Measurements from ENCODE around the gene PACC1.

The PACC1 gene

GRCh38 chr1:212414328-212415106 is at the start of gene PACC1:
TSS of gene PACC1 (minus strand) at chr1:212414886. CDS start at chr1:212414757, 129 bp downstream.
- TF ChIP-seq, protein P1, sequence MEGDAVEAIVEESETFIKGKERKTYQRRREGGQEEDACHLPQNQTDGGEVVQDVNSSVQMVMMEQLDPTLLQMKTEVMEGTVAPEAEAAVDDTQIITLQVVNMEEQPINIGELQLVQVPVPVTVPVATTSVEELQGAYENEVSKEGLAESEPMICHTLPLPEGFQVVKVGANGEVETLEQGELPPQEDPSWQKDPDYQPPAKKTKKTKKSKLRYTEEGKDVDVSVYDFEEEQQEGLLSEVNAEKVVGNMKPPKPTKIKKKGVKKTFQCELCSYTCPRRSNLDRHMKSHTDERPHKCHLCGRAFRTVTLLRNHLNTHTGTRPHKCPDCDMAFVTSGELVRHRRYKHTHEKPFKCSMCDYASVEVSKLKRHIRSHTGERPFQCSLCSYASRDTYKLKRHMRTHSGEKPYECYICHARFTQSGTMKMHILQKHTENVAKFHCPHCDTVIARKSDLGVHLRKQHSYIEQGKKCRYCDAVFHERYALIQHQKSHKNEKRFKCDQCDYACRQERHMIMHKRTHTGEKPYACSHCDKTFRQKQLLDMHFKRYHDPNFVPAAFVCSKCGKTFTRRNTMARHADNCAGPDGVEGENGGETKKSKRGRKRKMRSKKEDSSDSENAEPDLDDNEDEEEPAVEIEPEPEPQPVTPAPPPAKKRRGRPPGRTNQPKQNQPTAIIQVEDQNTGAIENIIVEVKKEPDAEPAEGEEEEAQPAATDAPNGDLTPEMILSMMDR (IDR thresholded peaks at IDR 0.05; ENCODE audit: low read length, missing control alignments): no peak
- H3K4me3 ChIP-seq (replicated peaks; ENCODE audit: low read depth, low read length): peak within 1 kb of the TSS; percentile 91
- DNase-seq (ENCODE audit: low read depth): peak; percentile 84

DNA sequence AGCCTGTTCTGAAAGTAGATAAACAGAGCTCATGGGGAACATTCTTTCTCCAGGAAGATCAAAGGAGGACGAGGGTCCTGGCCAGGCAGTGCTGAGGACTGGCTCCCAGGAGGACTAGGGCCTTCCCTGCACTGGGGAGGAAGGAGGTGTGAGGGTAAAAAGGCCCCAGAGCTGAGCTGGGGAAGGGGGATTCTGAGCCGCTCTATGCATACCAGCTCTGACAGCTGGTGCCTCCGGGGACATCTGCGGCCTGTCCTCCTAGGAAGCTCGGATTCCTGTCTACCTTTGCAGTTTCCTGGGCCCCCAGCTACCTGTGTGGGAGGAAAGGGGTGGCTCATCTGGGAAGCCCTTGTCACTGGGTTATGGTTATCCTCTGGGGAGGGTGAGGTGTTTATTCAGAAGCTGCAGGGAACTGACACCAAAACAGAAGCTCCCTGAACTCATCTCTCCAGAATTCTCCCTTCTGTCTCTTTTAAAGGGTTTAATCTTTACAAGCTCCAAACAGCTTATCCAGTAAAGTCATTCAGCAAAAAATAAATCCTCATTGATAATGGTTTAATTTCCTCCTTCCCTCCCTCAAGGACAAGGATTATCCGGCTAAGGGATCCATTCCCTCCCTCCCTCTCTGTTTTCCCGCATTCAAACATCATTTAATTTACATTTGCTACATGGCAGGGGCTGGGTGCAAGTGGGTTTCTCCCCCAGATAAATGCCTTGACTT is 49.0 kb upstream of the PACC1 start:
- no peak overlapping the region for H3K4me3 ChIP-seq (replicated peaks; ENCODE audit: low read depth, low read length)
- TF ChIP-seq, protein P1 (IDR thresholded peaks at IDR 0.05; ENCODE audit: low read length, missing control alignments): no peak
- DNase-seq (ENCODE audit: low read depth): no peak

DNA sequence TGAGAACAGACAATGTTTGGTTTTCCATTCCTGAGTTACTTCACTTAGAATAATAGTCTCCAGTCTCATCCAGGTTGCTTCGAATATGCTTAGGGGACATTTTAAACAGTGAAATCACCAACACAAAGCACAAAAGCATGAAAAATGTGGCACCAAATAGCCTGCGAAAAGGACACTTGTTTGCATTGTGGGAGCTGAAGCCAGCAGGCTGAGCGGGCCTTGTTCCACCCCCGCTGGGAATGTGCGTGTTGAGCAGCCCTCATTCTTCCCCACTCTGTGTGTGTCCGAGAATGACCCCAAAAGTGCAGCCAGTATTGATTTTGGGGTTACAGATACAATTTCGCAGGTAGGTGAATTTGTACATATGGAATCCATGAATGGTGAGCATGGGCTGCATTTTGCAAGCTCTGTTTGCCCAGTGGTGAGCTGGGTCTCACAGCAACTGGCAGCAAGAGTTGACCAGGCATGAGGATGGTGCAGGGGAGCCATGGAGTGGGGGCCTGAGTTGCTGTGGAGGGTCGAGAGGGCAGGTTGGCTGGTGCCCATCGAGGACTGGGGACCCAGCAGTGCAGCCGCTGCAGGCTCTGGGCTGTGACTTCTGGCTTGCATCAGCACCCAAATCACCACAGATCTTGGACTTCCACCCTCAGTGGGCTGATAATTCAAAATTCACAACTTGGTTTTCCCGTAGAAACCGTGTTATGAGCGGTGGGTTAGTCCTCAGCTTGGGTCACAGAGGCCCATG is 47.4 kb upstream of the PACC1 start:
- H3K4me3 ChIP-seq (replicated peaks; ENCODE audit: low read depth, low read length): no peak overlapping the region
- TF ChIP-seq, protein P1 (IDR thresholded peaks at IDR 0.05; ENCODE audit: low read length, missing control alignments): no peak
- no peak for DNase-seq (ENCODE audit: low read depth)

DNA sequence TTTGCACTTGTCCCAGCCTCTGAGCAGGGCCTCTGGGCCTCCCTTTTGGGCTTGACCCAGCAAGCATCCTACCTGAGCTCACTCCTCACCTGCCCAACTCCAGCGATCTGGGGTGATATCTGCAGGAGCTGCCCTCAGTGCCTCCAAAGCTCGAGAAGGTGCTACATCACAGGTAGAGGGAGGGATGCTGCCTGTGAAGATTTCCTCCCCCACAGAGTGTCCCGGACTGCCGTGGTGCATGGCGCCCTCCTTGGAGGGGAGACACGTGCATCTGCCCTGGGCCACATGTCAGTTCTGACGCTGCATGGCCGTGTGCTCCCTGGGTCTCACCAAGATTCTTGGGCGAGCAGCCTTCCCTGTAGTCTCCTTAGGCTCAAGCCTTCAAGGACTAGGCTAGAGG is 45.7 kb upstream of the PACC1 start:
- no peak overlapping the region for H3K4me3 ChIP-seq (replicated peaks; ENCODE audit: low read depth, low read length)
- TF ChIP-seq, protein P1 (IDR thresholded peaks at IDR 0.05; ENCODE audit: low read length, missing control alignments): no peak
- DNase-seq (ENCODE audit: low read depth): no peak

DNA sequence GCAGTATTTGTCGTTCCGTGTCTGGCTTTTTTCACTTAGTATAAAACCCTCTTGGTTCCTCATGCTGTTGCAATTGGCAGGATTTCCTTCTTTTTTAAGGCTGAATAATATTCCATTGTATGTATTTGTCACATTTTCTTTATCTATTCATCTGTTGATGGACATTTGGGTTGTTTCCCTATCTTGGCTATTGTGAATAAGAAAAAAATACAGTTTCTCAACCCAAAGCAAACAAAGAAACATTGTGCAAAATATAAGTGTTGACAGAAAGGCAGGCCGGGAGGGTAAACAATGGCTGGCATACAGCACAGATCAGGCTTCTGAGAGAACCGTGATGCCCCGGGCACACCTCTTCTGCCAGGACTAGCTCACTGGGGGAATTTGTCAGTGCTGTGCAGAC is 45.0 kb upstream of the PACC1 start:
- DNase-seq (ENCODE audit: low read depth): no peak
- no peak overlapping the region for H3K4me3 ChIP-seq (replicated peaks; ENCODE audit: low read depth, low read length)
- TF ChIP-seq, protein P1 (IDR thresholded peaks at IDR 0.05; ENCODE audit: low read length, missing control alignments): no peak

DNA sequence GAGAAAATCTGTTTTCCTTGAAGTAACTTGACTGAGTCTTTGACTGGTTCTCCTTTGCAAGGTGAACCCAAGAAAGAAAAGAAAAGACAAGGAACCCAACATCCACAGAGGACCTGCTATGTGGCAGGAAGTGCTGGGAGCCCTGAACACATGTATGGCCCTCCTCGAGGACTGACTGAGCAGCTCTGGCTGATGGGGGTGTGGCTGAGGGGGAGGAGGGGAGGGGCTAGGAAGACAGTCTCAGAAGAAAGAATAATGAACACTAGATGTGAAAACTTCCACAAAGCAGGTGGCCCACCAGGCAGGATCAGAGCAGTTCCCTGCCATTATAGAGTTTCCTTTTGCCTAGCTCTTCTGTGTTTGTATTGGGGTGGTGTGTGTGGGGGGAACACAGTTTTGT is 44.1 kb upstream of the PACC1 start:
- no peak overlapping the region for H3K4me3 ChIP-seq (replicated peaks; ENCODE audit: low read depth, low read length)
- DNase-seq (ENCODE audit: low read depth): no peak
- TF ChIP-seq, protein P1 (IDR thresholded peaks at IDR 0.05; ENCODE audit: low read length, missing control alignments): no peak
